IMR-90 (cell line): ENCODE measurements around the gene SSNA1. TPM values are rescaled to one million over a fixed set of nuclear protein-coding genes. Genes with fewer than 3 reads are reported as not detected.
A peak's percentile ranks its signal among the peaks of the same experiment; 100 is the strongest.

Source experiments
- ATAC-seq: fragments of 200-7000 bp; cut with Tn5 transposase; 2 replicates; pipeline ENCODE4 v1.9.1; 2020; ENCODE audit warnings: low read depth, mild to moderate bottlenecking, moderate library complexity
- BruUV-seq: library from RNA; stranded (reverse); fragments of 400-500 nt; replicated peaks from 2 replicates; lab custom pipeline; 2021; lab: Mats Ljungman, UMichigan
- CTCF ChIA-PET: fragments of 300-600 bp; formaldehyde crosslinking; extraction: SDS; loops from one replicate; lab custom pipeline; 2021; ENCODE audit warnings: antibody characterized with exemption; lab: Yijun Ruan, JAX
- POLR2A ChIA-PET: fragments of 300-600 bp; sonication (Branson Sonifier 250); formaldehyde crosslinking; loops from one replicate; lab custom pipeline; 2022; ENCODE audit warnings: antibody characterized with exemption; ENCODE audit not compliant: unreplicated experiment; lab: Charles Lee
- DNase-seq: peaks from one replicate; pipeline ENCODE4 v3.0.0; 2013
- H2AFZ ChIP-seq: replicated peaks from 2 replicates; pipeline ENCODE3; 2013; ENCODE audit warnings: low read length, mild to moderate bottlenecking; ENCODE audit not compliant: poor library complexity
- H2AK5ac ChIP-seq: 2 replicates; pipeline ENCODE4 v1.6.1; 2013; ENCODE audit warnings: low read depth, low read length, inconsistent platforms
- H2AK9ac ChIP-seq: replicated peaks from 2 replicates; pipeline ENCODE3; 2013; ENCODE audit warnings: mild to moderate bottlenecking, low read depth, low read length, moderate library complexity; ENCODE audit not compliant: poor library complexity
- H2BK120ac ChIP-seq: 2 replicates; pipeline ENCODE4 v1.6.1; 2013; ENCODE audit warnings: low read depth, low read length, inconsistent platforms
- H2BK15ac ChIP-seq: 3 replicates; pipeline ENCODE4 v1.6.1; 2013; ENCODE audit warnings: low read depth, low read length, inconsistent platforms
- H2BK20ac ChIP-seq: 2 replicates; pipeline ENCODE4 v1.6.1; 2013; ENCODE audit warnings: low read depth, mild to moderate bottlenecking, inconsistent platforms, low read length, moderate library complexity
- H2BK5ac ChIP-seq: 2 replicates; pipeline ENCODE4 v1.6.1; 2013; ENCODE audit warnings: mild to moderate bottlenecking, low read depth, low read length, inconsistent platforms; ENCODE audit not compliant: poor library complexity, severe bottlenecking
- H3K14ac ChIP-seq: replicated peaks from 2 replicates; pipeline ENCODE4 v1.6.1; 2013; ENCODE audit warnings: low read depth, low read length, inconsistent platforms
- H3K18ac ChIP-seq: 2 replicates; pipeline ENCODE4 v1.6.1; 2013; ENCODE audit warnings: low read depth, low read length, control low read depth
- H3K23ac ChIP-seq: 2 replicates; pipeline ENCODE4 v1.6.1; 2013; ENCODE audit warnings: low read depth, low read length, inconsistent platforms
- H3K27ac ChIP-seq: 2 replicates; pipeline ENCODE4 v1.5.1; 2013; ENCODE audit warnings: mild to moderate bottlenecking, control low read depth, low read length; ENCODE audit not compliant: insufficient read depth
- H3K27me3 ChIP-seq: 2 replicates; pipeline ENCODE4 v1.6.1; 2013; ENCODE audit warnings: low read length; ENCODE audit not compliant: control insufficient read depth, insufficient read depth
- H3K36me3 ChIP-seq: 2 replicates; pipeline ENCODE4 v1.6.1; 2013; ENCODE audit warnings: low read length, mixed read lengths; ENCODE audit not compliant: control insufficient read depth, insufficient read depth
- H3K4ac ChIP-seq: 2 replicates; pipeline ENCODE4 v1.6.1; 2013; ENCODE audit warnings: low read depth, low read length, inconsistent platforms
- H3K4me1 ChIP-seq: 2 replicates; pipeline ENCODE4 v1.6.1; 2013; ENCODE audit warnings: low read length, mixed read lengths; ENCODE audit not compliant: control insufficient read depth, insufficient read depth
- H3K4me2 ChIP-seq: 2 replicates; pipeline ENCODE4 v1.6.1; 2013; ENCODE audit warnings: low read depth, mild to moderate bottlenecking, control low read depth, low read length, moderate library complexity
- H3K4me3 ChIP-seq: 2 replicates; pipeline ENCODE4 v1.5.1; 2013; ENCODE audit warnings: low read depth, mild to moderate bottlenecking, control low read depth, low read length, moderate library complexity; ENCODE audit not compliant: insufficient read depth
- H3K56ac ChIP-seq: 2 replicates; pipeline ENCODE4 v1.6.1; 2013; ENCODE audit warnings: low read length, inconsistent platforms; ENCODE audit not compliant: insufficient read depth; ENCODE audit errors: extremely low read depth
- H3K79me1 ChIP-seq, 2 experiments: 2 replicates each; pipeline ENCODE4 v1.6.1; 2013; ENCODE audit warnings: low read length in 2 of 2, inconsistent platforms in 1 of 2, low read depth in 1 of 2
- H3K9ac ChIP-seq: 2 replicates; pipeline ENCODE4 v1.6.1; 2013; ENCODE audit warnings: low read depth, low read length, control low read depth
- H3K9me1 ChIP-seq: 2 replicates; pipeline ENCODE4 v1.6.1; 2013; ENCODE audit warnings: low read length, inconsistent platforms; ENCODE audit not compliant: insufficient read depth
- H3K9me3 ChIP-seq: 2 replicates; pipeline ENCODE4 v1.6.1; 2013; ENCODE audit warnings: low read length; ENCODE audit not compliant: control insufficient read depth, insufficient read depth
- H4K20me1 ChIP-seq: 2 replicates; pipeline ENCODE4 v1.6.1; 2013; ENCODE audit warnings: low read length, inconsistent platforms; ENCODE audit not compliant: insufficient read depth
- H4K5ac ChIP-seq: 2 replicates; pipeline ENCODE4 v1.6.1; 2013; ENCODE audit warnings: mild to moderate bottlenecking, low read depth, low read length, control low read depth
- H4K8ac ChIP-seq, 2 experiments: 2 replicates each; pipeline ENCODE4 v1.6.1; 2013; ENCODE audit warnings: low read depth in 2 of 2, low read length in 2 of 2, control low read depth in 1 of 2, inconsistent platforms in 1 of 2
- H4K91ac ChIP-seq: 2 replicates; pipeline ENCODE4 v1.6.1; 2013; ENCODE audit warnings: low read depth, low read length, inconsistent platforms; ENCODE audit not compliant: insufficient read depth
- BHLHE40 ChIP-seq: fragments of 150-350 bp; IDR thresholded peaks from 2 replicates; pipeline ENCODE4 v1.6.1; 2016; ENCODE audit warnings: mild to moderate bottlenecking, low read depth, low read length
- FOS ChIP-seq: fragments of 150-350 bp; IDR thresholded peaks from 2 replicates; pipeline ENCODE4 v1.6.1; 2016; ENCODE audit warnings: low read depth, low read length
- MAFK ChIP-seq: IDR thresholded peaks from 2 replicates; pipeline ENCODE4 v1.6.1; 2012; ENCODE audit warnings: low read depth, low read length, improper control_type of control experiment
- MAZ ChIP-seq: IDR thresholded peaks from 2 replicates; pipeline ENCODE4 v1.6.1; 2012; ENCODE audit warnings: low read depth, mild to moderate bottlenecking, low read length, improper control_type of control experiment, moderate library complexity, borderline replicate concordance
- MXI1 ChIP-seq: IDR thresholded peaks from 2 replicates; pipeline ENCODE4 v1.6.1; 2012; ENCODE audit warnings: low read depth, mild to moderate bottlenecking, low read length, moderate library complexity, borderline replicate concordance
- NFE2L2 ChIP-seq: fragments of 150-350 bp; IDR thresholded peaks from 2 replicates; pipeline ENCODE4 v1.6.1; 2016; ENCODE audit warnings: low read depth, mild to moderate bottlenecking, low read length
- POLR2A ChIP-seq: IDR thresholded peaks from 2 replicates; pipeline ENCODE4 v1.6.1; 2012; ENCODE audit warnings: mild to moderate bottlenecking, low read depth, low read length
- RFX5 ChIP-seq: IDR thresholded peaks from 2 replicates; pipeline ENCODE4 v1.8.0; 2012; ENCODE audit warnings: low read depth, mild to moderate bottlenecking, low read length, moderate library complexity
- SMC3 ChIP-seq: fragments of 150-350 bp; IDR thresholded peaks from 2 replicates; pipeline ENCODE4 v1.6.1; 2016; ENCODE audit warnings: low read depth, mild to moderate bottlenecking, antibody characterized with exemption, low read length, moderate library complexity
- WGBS, 2 experiments: methylation state at CpG; one replicate each; pipeline versions ENCODE4 v1.1.5 to v1.1.7; 2013; ENCODE audit warnings: missing lambda C conversion rate in 2 of 2; ENCODE audit not compliant: insufficient read length in 1 of 2; ENCODE audit errors: extremely low coverage in 2 of 2; 5-methylcytosine and 5-hydroxymethylcytosine counted together
- dilution Hi-C: fragments of 300-500 bp; cut with HindIII; formaldehyde crosslinking; loops from one replicate; pipeline ENCODE4 v1.14.3; 2018; ENCODE audit warnings: low sequenced_read_pairs; ENCODE audit not compliant: unreplicated experiment
- in situ Hi-C: fragments of 300-500 bp; cut with MboI; formaldehyde crosslinking; loops from 3 replicates; pipeline ENCODE4 v1.14.3; 2019; ENCODE audit warnings: low sequenced_read_pairs, inconsistent platforms, mixed read lengths
- intact Hi-C: fragments of 100-400 bp; cut with micrococcal nuclease; formaldehyde crosslinking; loops from 2 replicates; pipeline ENCODE4 v1.10.0; 2022
- polyA plus RNA-seq, 3 experiments: library from polyadenylated mRNA; depleted of rRNA; stranded (reverse); fragments of >200 nt; gene quantifications; 2 replicates each; pipeline ENCODE4 v1.2.3, GENCODE V29; 2012; ENCODE audit warnings: low replicate concordance in 1 of 3
- total RNA-seq: library from RNA; depleted of rRNA; stranded (reverse); fragments of >200 nt; gene quantifications from 2 replicates; pipeline ENCODE4 v1.2.3, GENCODE V29; 2012
- TF ChIP-seq, protein P1 (sequence below): conservative IDR thresholded peaks from 2 replicates; pipeline ENCODE4 v1.5.1; 2012; ENCODE audit warnings: mild to moderate bottlenecking, low read depth, low read length, improper control_type of control experiment
- TF ChIP-seq, protein P2 (sequence below): fragments of 150-350 bp; IDR thresholded peaks from 2 replicates; pipeline ENCODE4 v1.6.1; 2017; ENCODE audit warnings: mild to moderate bottlenecking, antibody characterized with exemption, low read length, low read depth

The SSNA1 gene
- total and polyA plus RNA-seq, 2 of the 4 experiments (the other 2 are of a cell fraction): 55.7 to 86.7 TPM

DNA sequence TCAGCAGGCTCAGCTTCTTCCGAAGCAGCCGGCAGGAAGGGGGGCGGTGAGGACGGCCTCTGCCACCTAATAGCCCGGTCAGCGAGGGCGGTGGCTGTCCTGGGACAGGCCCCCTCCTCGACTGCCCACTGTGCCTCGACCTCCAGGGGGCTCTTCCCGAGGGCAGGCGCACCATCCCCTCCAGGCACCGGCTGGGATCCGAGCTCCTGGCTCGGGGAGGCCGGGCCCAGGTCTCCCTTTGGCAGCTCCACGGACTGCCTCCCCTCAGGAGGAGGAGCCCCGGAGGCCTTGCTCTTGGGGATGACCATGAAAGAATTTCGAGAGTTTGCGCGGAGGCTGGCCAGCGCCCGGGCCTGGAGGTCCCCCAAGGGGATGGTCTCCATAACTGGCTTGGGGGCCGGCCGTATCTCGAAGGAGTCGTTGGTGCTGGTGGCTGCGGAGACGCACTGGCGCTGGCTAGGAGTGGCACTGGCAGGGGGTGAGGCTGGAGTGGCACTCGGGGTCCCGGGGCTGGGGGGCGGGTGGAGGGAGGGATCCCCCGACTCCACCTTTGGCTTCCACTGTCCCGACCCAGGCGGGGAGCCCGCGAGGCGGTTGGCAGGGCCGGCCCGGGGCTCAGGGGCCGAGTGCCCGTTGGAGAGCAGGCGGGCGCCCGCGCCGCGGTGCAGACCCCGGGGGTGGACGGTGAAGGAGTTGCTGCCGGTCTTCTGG is 11.1 kb downstream of the SSNA1 start (continued):
- no peak for TF ChIP-seq MAFK
- TF ChIP-seq BHLHE40: no peak

DNA sequence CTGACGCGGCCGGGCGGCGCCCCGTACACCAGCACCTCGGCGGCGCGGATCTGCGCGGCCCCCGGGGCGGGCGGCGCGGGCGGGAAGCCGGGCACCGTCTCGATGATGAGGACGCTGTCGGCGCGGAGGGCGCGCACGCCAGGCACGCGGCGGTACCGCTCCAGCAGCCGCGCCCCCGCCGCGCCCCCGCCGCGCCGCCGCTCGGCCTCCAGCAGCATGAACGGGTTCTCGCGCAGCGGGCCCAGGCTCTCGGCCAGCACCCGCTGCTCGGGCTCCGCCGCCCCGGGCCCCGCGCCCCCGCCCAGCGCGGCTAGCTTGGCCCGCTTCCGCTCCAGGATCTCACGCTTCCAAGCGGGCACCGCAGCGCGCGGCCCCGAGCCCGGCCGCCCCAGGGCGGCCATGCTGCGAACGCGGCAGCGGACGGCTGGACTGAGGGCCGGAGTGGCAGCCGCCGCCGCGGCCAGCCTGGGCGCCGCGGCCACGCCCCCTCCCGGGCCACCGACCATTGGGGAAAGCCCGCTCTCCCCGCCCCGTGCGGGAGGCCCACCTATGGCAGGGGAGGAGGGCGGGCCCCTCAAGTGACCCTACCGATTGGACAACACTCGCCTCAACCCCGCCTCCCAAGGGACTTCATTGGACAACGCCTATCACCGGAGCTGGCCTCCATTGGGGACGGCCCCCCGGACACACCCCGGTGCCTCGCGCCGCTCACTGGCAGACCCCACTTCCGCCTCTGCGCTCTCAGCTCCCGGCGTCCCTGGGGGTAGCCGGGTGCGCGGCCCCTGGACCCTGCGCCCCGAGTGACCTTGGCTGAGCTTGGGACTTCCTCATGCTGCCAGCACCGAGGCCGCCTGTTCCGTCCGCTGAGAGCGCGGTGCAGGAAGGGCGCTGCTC is 12.1 kb downstream of the SSNA1 start, which contains the start of gene TPRN:
Gene TPRN (minus strand): TSS at position 431 of the 894 bp plus-strand sequence. CDS start 30 bp downstream, at position 401.
- H2AFZ ChIP-seq: peak within 1 kb of the TSS; percentile 100
- dilution Hi-C loops (no loop called here), intact Hi-C loops (loop anchor here (1.0 kb wide), 1 partner anchor 11 kb away; no protein-coding TSS in a partner anchor), in situ Hi-C loops (no loop called here)
- H3K27ac ChIP-seq: peak within 1 kb of the TSS; percentile 91
- H2AK5ac ChIP-seq: peak within 1 kb of the TSS; percentile 98
- H3K9ac ChIP-seq: peak within 1 kb of the TSS; percentile 93
- ChIA-PET POLR2A (interaction anchor here (0.6 to 0.9 kb wide), 3 partner anchors 11 to 40 kb away, joined by 3 to 16 read pairs (median 4); partner anchors contain the start of gene SSNA1), CTCF (no interaction called here)
- peak; percentile 96 for ATAC-seq
- 0 out of 2 replicates have a peak, but pooled peaks cover 2% of the 10 kb centered on the region for H3K9me1 ChIP-seq
- WGBS, 2 experiments: 1% methylated on average over 36 of the region's 118 CpGs; no CpG with 5 or more reads in 1 of the 2 experiments
- peaks cover 37% of the 10 kb centered on the region for H4K20me1 ChIP-seq
- H3K79me1 ChIP-seq: peaks cover 27 to 80% of the 10 kb centered on the region in 2 experiments
- no peaks in the 10 kb centered on the region for H3K9me3 ChIP-seq
- no peak within 1 kb of the TSS for H3K18ac ChIP-seq
- H3K36me3 ChIP-seq: no peaks in the 10 kb centered on the region
- peak within 1 kb of the TSS; percentile 88 for H3K4me3 ChIP-seq
- H4K8ac ChIP-seq: peak within 1 kb of the TSS; percentile 97 to 98
- no peaks in the 10 kb centered on the region for H3K27me3 ChIP-seq
- H3K4me1 ChIP-seq: peaks cover 21% of the 10 kb centered on the region
- H3K14ac ChIP-seq: peak within 1 kb of the TSS; percentile 93
- peak within 1 kb of the TSS; percentile 25; the same call in 1 of the 2 replicates for H3K56ac ChIP-seq
- BruUV-seq: no TSS peak
- no peak within 1 kb of the TSS for H2BK120ac ChIP-seq
- peak within 1 kb of the TSS; percentile 94 for H2AK9ac ChIP-seq
- no peak within 1 kb of the TSS for H2BK20ac ChIP-seq
- peak within 1 kb of the TSS; percentile 68 for H3K23ac ChIP-seq
- peak within 1 kb of the TSS; percentile 83 for H4K5ac ChIP-seq
- peak within 1 kb of the TSS; percentile 86 for H3K4me2 ChIP-seq
- DNase-seq: peak; percentile 98
- peak within 1 kb of the TSS; percentile 93; the same call in 1 of the 2 replicates for H4K91ac ChIP-seq
- peak within 1 kb of the TSS; percentile 61 for H2BK5ac ChIP-seq
- peak within 1 kb of the TSS; percentile 97 for H3K4ac ChIP-seq
- H2BK15ac ChIP-seq: no peak within 1 kb of the TSS
- TF ChIP-seq, protein P1, sequence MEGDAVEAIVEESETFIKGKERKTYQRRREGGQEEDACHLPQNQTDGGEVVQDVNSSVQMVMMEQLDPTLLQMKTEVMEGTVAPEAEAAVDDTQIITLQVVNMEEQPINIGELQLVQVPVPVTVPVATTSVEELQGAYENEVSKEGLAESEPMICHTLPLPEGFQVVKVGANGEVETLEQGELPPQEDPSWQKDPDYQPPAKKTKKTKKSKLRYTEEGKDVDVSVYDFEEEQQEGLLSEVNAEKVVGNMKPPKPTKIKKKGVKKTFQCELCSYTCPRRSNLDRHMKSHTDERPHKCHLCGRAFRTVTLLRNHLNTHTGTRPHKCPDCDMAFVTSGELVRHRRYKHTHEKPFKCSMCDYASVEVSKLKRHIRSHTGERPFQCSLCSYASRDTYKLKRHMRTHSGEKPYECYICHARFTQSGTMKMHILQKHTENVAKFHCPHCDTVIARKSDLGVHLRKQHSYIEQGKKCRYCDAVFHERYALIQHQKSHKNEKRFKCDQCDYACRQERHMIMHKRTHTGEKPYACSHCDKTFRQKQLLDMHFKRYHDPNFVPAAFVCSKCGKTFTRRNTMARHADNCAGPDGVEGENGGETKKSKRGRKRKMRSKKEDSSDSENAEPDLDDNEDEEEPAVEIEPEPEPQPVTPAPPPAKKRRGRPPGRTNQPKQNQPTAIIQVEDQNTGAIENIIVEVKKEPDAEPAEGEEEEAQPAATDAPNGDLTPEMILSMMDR: no peak
- TF ChIP-seq RFX5 (no peak), NFE2L2 (no peak), MXI1 (peak; percentile 71; the same call in 1 of the 2 replicates), MAZ (peak; percentile 55; the same call in 1 of the 2 replicates), POLR2A (peak; percentile 95), BHLHE40 (peak; percentile 7; the same call in 1 of the 2 replicates), FOS (peak; percentile 55; the same call in 1 of the 2 replicates), SMC3 (no peak)
- TF ChIP-seq, protein P2, sequence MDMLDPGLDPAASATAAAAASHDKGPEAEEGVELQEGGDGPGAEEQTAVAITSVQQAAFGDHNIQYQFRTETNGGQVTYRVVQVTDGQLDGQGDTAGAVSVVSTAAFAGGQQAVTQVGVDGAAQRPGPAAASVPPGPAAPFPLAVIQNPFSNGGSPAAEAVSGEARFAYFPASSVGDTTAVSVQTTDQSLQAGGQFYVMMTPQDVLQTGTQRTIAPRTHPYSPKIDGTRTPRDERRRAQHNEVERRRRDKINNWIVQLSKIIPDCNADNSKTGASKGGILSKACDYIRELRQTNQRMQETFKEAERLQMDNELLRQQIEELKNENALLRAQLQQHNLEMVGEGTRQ: peak; percentile 84
